Activated T-cell treated with anti-CD3 and anti-CD28 coated beads, Interleukin-2, amount 50 U/mL, for 72 hours (primary cell): ENCODE data around the gene TGFB1I1. TPM values are rescaled to one million over a fixed set of nuclear protein-coding genes. Genes with fewer than 3 reads are reported as not detected.

Experiments
- total RNA-seq, 2 donors: library from RNA; stranded (reverse); gene quantifications; one replicate each; pipeline ENCODE4 v1.2.3, GENCODE V29; 2022

TGFB1I1 gene
- total RNA-seq, 2 donors from 2014 or later, result 1.3 to 4.4 TPM

Other genes starting within 250 kb of the TGFB1I1 start
- gene ITGAM, start 212.2 kb upstream of the TGFB1I1 start, total RNA-seq, result 1 to 10 TPM; 1.8 to 3.7 TPM
- gene ITGAX, start 117.0 kb upstream of the TGFB1I1 start, total RNA-seq, result 100 to 1,000 TPM in 1 of 2 donors, 10 to 100 TPM in 1; 79.3 to 146 TPM
- under 1 TPM; 0.05 to 0.14 TPM for gene ITGAD, start 78.8 kb upstream of the TGFB1I1 start, total RNA-seq
- not detected for gene COX6A2, start 43.8 kb upstream of the TGFB1I1 start, total RNA-seq
- gene ZNF843, start 29.4 kb upstream of the TGFB1I1 start, total RNA-seq, result under 1 TPM; 0.38 to 0.53 TPM
- 10 to 100 TPM; 11.2 to 12.2 TPM for gene ARMC5, start 12.7 kb upstream of the TGFB1I1 start, total RNA-seq
- not detected for gene SLC5A2, start 11.0 kb downstream of the TGFB1I1 start, total RNA-seq
- gene RUSF1, start 36.2 kb downstream of the TGFB1I1 start, total RNA-seq, result 10 to 100 TPM; 46.8 to 57.4 TPM
- gene AHSP, start 55.7 kb downstream of the TGFB1I1 start, total RNA-seq, result not detected